Smooth muscle cell (in vitro differentiated cells): ENCODE results near the gene AADACL3. TPM values are rescaled to one million over a fixed set of nuclear protein-coding genes. Genes with fewer than 3 reads are reported as not detected.

ENCODE experiments used
- DNase-seq: peaks from one replicate; lab custom pipeline; 2025; ENCODE audit not compliant: unreplicated experiment; lab: John Stamatoyannopoulos, UW
- H2AFZ ChIP-seq: fragments of 200-600 bp; sonication (generic); 2 replicates; pipeline ENCODE4 v1.6.0; 2016; ENCODE audit warnings: antibody characterized with exemption, low read depth, mild to moderate bottlenecking
- H3F3A ChIP-seq: fragments of 200-600 bp; sonication (generic); 2 replicates; pipeline ENCODE4 v1.6.0; 2017; ENCODE audit warnings: antibody characterized with exemption, low read depth
- H3K27ac ChIP-seq: fragments of 200-600 bp; sonication (generic); 2 replicates; pipeline ENCODE4 v1.5.1; 2016; ENCODE audit warnings: low read depth, mild to moderate bottlenecking
- H3K27me3 ChIP-seq: fragments of 200-600 bp; sonication (generic); 2 replicates; pipeline ENCODE4 v1.6.1; 2016; ENCODE audit warnings: low read depth, mild to moderate bottlenecking
- H3K36me3 ChIP-seq: fragments of 200-600 bp; sonication (generic); 2 replicates; pipeline ENCODE4 v1.5.1; 2016; ENCODE audit warnings: low read depth
- H3K4me1 ChIP-seq: fragments of 200-600 bp; sonication (generic); 2 replicates; pipeline ENCODE4 v1.5.1; 2016; ENCODE audit warnings: low read depth
- H3K4me2 ChIP-seq: fragments of 200-600 bp; sonication (generic); 2 replicates; pipeline ENCODE4 v1.6.0; 2016; ENCODE audit warnings: mild to moderate bottlenecking
- H3K4me3 ChIP-seq: fragments of 200-600 bp; sonication (generic); 2 replicates; pipeline ENCODE4 v1.5.1; 2016; ENCODE audit warnings: mild to moderate bottlenecking
- H3K79me2 ChIP-seq: fragments of 200-600 bp; sonication (generic); 2 replicates; pipeline ENCODE4 v1.6.0; 2016; ENCODE audit warnings: low read depth, mild to moderate bottlenecking
- H3K9ac ChIP-seq: fragments of 200-600 bp; sonication (generic); 2 replicates; pipeline ENCODE4 v1.6.0; 2016; ENCODE audit warnings: low read depth
- H3K9me3 ChIP-seq: fragments of 200-600 bp; sonication (generic); replicated peaks from 2 replicates; pipeline ENCODE4 v1.5.1; 2016; ENCODE audit warnings: low read depth
- H4K20me1 ChIP-seq: fragments of 200-600 bp; sonication (generic); 2 replicates; pipeline ENCODE4 v1.6.0; 2016; ENCODE audit warnings: low read depth
- WGBS: methylation state at CpG from one replicate; pipeline ENCODE4 v1.1.7; 2016; ENCODE audit warnings: low lambda C conversion rate; 5-methylcytosine and 5-hydroxymethylcytosine counted together
- polyA plus RNA-seq: library from polyadenylated mRNA; unstranded; fragments of >200 nt; fragmentation: Nextera tagmentation; extraction: Ambion mirVana; gene quantifications from 2 replicates; pipeline ENCODE4 v1.2.1, GENCODE V29; 2016
- total RNA-seq: library from RNA; depleted of rRNA; stranded (reverse); fragments of >200 nt; gene quantifications from 2 replicates; pipeline ENCODE4 v1.2.3, GENCODE V29; 2014
- TF ChIP-seq, protein P1 (sequence below): fragments of 200-600 bp; sonication (generic); IDR thresholded peaks from 2 replicates; pipeline ENCODE4 v1.5.1; 2017; ENCODE audit warnings: borderline replicate concordance, mild to moderate bottlenecking, antibody characterized with exemption; ENCODE audit not compliant: insufficient read depth, poor library complexity, severe bottlenecking

Gene AADACL3, protein sequence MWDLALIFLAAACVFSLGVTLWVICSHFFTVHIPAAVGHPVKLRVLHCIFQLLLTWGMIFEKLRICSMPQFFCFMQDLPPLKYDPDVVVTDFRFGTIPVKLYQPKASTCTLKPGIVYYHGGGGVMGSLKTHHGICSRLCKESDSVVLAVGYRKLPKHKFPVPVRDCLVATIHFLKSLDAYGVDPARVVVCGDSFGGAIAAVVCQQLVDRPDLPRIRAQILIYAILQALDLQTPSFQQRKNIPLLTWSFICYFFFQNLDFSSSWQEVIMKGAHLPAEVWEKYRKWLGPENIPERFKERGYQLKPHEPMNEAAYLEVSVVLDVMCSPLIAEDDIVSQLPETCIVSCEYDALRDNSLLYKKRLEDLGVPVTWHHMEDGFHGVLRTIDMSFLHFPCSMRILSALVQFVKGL
- 0.13 TPM in 1 of 2 replicates, not detected in the other for total RNA-seq
- 0.25 TPM in 1 of 2 replicates, not detected in the other for polyA plus RNA-seq

DNA sequence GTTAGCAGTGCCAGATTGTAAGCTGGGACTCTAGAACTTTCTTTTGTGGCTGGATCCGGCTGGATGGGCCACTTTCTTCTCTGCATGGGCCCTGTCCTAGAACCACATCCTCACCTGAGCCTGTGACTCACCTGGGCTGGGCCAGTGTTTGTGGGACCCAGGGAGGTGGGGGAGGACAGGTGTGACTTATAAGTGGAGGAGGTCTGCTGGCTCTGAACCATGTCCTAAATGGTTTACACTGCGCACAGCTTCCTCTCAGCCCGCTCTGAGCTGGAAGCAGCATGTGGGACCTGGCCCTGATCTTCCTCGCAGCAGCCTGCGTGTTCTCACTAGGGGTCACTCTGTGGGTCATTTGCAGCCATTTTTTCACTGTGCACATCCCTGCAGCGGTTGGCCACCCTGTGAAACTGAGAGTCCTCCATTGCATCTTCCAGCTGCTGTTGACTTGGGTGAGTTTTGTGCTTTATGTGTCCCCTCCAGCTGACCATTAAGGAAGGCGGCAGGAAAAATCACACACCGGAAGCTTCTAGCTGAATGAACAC, at the start of gene AADACL3:
Gene AADACL3 (plus strand): TSS at position 215 of the 542 bp plus-strand sequence. CDS start 67 bp downstream, at position 282.
- H3K4me3 ChIP-seq: no peak within 1 kb of the TSS
- no peaks in the 10 kb centered on the region for H3K79me2 ChIP-seq
- no peak within 1 kb of the TSS for H3K9ac ChIP-seq
- no peak within 1 kb of the TSS for H2AFZ ChIP-seq
- no peaks in the 10 kb centered on the region for H3K4me1 ChIP-seq
- H3F3A ChIP-seq: no peaks in the 10 kb centered on the region
- H3K27me3 ChIP-seq: no peaks in the 10 kb centered on the region
- no peaks in the 10 kb centered on the region for H4K20me1 ChIP-seq
- H3K4me2 ChIP-seq: no peak within 1 kb of the TSS
- H3K27ac ChIP-seq: no peak within 1 kb of the TSS
- WGBS: 76% methylated on average over 8 of the region's 8 CpGs
- no peaks in the 10 kb centered on the region for H3K36me3 ChIP-seq
- no peaks in the 10 kb centered on the region for H3K9me3 ChIP-seq
- DNase-seq: no peak
- TF ChIP-seq, protein P1, sequence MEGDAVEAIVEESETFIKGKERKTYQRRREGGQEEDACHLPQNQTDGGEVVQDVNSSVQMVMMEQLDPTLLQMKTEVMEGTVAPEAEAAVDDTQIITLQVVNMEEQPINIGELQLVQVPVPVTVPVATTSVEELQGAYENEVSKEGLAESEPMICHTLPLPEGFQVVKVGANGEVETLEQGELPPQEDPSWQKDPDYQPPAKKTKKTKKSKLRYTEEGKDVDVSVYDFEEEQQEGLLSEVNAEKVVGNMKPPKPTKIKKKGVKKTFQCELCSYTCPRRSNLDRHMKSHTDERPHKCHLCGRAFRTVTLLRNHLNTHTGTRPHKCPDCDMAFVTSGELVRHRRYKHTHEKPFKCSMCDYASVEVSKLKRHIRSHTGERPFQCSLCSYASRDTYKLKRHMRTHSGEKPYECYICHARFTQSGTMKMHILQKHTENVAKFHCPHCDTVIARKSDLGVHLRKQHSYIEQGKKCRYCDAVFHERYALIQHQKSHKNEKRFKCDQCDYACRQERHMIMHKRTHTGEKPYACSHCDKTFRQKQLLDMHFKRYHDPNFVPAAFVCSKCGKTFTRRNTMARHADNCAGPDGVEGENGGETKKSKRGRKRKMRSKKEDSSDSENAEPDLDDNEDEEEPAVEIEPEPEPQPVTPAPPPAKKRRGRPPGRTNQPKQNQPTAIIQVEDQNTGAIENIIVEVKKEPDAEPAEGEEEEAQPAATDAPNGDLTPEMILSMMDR: no peak

DNA sequence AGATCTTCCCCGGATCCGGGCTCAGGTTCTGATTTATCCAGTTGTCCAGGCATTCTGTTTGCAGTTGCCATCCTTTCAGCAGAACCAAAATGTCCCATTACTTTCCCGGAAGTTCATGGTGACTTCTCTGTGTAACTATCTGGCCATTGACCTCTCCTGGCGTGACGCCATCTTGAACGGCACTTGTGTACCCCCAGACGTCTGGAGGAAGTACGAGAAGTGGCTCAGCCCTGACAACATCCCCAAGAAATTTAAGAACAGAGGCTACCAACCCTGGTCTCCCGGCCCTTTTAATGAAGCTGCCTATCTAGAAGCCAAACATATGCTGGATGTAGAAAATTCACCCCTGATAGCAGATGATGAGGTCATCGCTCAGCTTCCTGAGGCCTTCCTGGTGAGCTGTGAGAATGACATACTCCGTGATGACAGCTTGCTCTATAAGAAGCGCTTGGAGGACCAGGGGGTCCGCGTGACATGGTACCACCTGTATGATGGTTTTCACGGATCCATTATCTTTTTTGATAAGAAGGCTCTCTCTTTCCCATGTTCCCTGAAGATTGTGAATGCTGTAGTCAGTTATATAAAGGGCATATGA, 49.7 kb upstream of the AADACL3 start:
- TF ChIP-seq, protein P1: no peak
- DNase-seq: no peak
- H2AFZ ChIP-seq: no peak overlapping the region
- H3K36me3 ChIP-seq: no peaks in the 10 kb centered on the region
- H3K4me2 ChIP-seq: no peak overlapping the region
- H3K4me3 ChIP-seq: no peak overlapping the region
- H3K9ac ChIP-seq: no peak overlapping the region
- no peaks in the 10 kb centered on the region for H3K4me1 ChIP-seq
- peaks cover 6% of the 10 kb centered on the region for H3K27me3 ChIP-seq
- H3K27ac ChIP-seq: no peak overlapping the region
- no peaks in the 10 kb centered on the region for H3F3A ChIP-seq
- WGBS: 92% methylated on average over 15 of the region's 15 CpGs
- no peaks in the 10 kb centered on the region for H3K9me3 ChIP-seq
- H3K79me2 ChIP-seq: no peaks in the 10 kb centered on the region
- no peaks in the 10 kb centered on the region for H4K20me1 ChIP-seq

DNA sequence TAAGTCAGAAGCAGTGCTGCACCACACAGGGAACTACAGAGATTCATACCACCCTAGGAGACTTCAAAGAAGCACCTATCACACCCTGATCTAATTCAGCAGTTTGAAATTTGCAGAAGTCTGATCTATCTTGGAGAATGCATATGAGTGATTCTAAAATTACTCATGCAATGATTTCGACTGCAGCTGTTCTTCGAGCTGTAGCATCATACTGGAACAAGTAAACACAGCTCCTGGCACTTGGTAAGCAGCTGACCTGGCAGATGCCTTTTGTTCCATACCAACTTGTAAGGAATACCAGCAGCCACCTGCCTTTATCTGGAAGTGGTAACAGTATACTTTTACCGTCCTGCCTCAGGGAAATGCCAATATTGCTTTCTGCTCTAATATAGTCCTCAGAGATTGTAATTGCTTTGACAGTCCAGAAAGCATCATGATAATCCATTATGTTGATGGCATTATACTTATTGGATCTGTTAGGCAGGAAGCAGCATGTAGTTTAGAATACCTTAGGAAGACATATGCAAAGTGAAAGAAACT, 46.3 kb upstream of the AADACL3 start:
- Histone ChIP-seq H3K27ac (no peak overlapping the region), H3K9ac (no peak overlapping the region), H2AFZ (no peak overlapping the region), H3K4me2 (no peak overlapping the region), H3K27me3 (peaks cover 11% of the 10 kb centered on the region), H3K4me3 (no peak overlapping the region), H3F3A (no peaks in the 10 kb centered on the region), H3K4me1 (no peaks in the 10 kb centered on the region), H3K36me3 (no peaks in the 10 kb centered on the region), H3K9me3 (no peaks in the 10 kb centered on the region), H4K20me1 (no peaks in the 10 kb centered on the region), H3K79me2 (no peaks in the 10 kb centered on the region)
- 79% methylated on average over 3 of the region's 3 CpGs for WGBS
- DNase-seq: no peak
- TF ChIP-seq, protein P1: no peak
